Left kidney (tissue), 2 donors: ENCODE results near the gene NLRP8. TPM values are rescaled to one million over a fixed set of nuclear protein-coding genes. Genes with fewer than 3 reads are reported as not detected.
A peak's percentile ranks its signal among the peaks of the same experiment; 100 is the strongest.
"Not testable (repeated sequence)": the region's sequence is repeated elsewhere in the genome, so short reads cannot be mapped to it uniquely, and the experiment has no call there.

ENCODE experiments used
- DNase-seq: peaks from one replicate; pipeline ENCODE4 v3.0.0-alpha.2; 2013
- polyA plus RNA-seq: library from polyadenylated mRNA; unstranded; fragments of 120-200 nt; gene quantifications from one replicate; pipeline ENCODE4 v1.2.1, GENCODE V29; 2013; ENCODE audit not compliant: insufficient read length

The NLRP8 gene
- polyA plus RNA-seq, 1 donor: 0.03 TPM

GRCh38 chr19:55973982-55974381 lies 26.4 kb downstream of the NLRP8 start:
- DNase-seq: no peak

- DNase-seq: no peak
Observed at GRCh38 chr19:55980415-55980814, 32.8 kb downstream of the NLRP8 start.

- DNase-seq: no peak
Observed at GRCh38 chr19:55985254-55985653, 37.6 kb downstream of the NLRP8 start.

DNA sequence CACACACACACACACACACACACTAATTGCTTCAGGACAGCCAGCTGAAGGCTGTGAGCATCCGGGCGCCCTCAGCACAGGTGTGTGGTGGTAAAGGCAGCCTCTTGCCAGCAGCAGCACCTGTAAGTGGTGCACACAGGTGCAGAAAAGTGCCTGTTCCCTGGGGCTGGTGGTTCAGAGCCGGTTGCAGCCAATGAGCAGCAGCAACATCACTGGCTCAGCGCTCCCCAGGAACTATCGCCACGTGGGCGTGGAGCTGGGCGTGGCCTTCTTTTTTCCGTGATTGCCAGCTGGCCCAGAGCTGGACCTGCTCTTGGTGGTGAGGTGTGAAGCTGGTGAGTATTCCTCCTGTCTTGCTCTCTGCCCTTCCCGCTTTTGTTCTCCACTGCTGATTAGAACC lies 38.9 kb downstream of the NLRP8 start, which contains the start of gene NLRP5:
NLRP5 (plus strand) TSS at position 289 of the 400 bp plus-strand sequence.
- no peak for DNase-seq

- DNase-seq: no peak
Observed at GRCh38 chr19:55990831-55991230, 43.2 kb downstream of the NLRP8 start.

DNA sequence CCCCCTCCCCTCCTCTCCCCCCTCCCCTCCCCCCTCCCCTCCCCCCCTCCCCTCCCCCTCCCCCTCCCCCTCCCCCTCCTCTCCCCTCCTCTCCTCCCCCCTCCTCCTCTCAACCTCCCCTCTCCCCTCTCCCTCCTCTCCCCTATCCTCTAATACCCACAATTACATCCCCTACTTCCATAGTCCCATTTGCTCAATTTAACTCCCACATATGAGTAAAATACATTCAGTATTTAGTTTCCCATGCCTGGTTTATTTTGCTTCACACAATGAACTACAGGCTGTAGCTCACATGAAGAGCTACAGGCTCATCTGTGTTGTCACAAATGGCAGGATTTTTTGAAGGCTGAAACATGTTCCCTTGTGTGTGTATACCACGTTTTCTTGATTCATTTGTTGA lies 45.9 kb downstream of the NLRP8 start:
- no peak for DNase-seq

DNA sequence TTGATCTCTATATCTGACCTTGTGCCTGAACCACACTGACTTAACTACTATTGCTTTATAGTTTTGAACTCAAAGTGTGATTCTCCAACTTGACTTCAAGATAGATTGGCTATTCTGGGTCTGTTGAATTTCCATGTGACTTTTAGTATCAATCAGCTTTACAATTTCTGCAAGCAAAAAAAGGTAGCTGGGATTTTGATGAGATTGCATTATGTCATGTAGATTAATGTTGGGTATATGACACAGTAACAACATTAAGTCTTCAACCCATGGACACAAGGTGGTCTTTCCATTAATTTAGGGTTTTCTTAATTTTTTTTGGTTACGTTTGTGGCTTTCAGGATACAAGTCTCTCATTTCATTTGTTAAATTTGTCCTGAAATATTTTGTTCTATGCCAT lies 67.1 kb downstream of the NLRP8 start:
- no peak for DNase-seq

DNA sequence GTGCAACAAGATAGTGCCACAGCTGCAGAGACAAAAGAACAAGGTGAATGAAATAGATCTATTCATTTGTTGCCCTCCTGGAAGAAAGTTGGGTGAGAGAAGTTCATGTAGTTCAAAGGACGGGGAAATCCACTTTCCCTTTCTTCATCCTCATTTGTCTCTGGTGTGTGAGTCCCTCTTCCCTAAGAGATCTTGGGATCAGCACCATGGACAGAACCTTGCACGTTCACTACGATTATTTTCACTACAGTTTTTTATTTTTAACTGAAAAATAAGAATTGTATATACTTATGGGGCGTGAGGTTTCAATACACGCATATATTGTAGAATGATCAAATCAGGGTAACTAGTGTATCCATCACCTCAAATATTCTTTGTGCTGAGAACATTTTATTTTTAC lies 68.1 kb downstream of the NLRP8 start:
- peak; percentile 34 for DNase-seq

- not testable (repeated sequence) for DNase-seq
Observed at GRCh38 chr19:56019325-56019724, 71.7 kb downstream of the NLRP8 start.

- not testable (repeated sequence) for DNase-seq
Observed at GRCh38 chr19:56020355-56020975, 72.8 kb downstream of the NLRP8 start.

DNA sequence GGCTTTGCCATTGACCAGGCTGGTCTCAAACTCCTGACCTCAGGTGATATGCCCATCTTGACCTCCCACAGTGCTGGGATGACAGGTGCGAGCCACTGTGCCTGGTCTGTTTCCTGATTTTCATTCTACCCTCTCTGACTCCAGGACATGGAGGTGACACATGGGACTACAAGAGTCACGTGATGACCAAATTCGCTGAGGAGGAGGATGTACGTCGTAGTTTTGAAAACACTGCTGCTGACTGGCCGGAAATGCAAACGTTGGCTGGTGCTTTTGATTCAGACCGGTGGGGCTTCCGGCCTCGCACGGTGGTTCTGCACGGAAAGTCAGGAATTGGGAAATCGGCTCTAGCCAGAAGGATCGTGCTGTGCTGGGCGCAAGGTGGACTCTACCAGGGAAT lies 79.1 kb downstream of the NLRP8 start:
- DNase-seq: no peak

Other genes starting within 250 kb of the NLRP8 start
- gene NLRP9, start 209.4 kb upstream of the NLRP8 start, polyA plus RNA-seq: 0.17 TPM
- gene RFPL4A, start 188.7 kb upstream of the NLRP8 start, polyA plus RNA-seq: not detected
- 0.25 TPM for gene RFPL4AL1, start 178.7 kb upstream of the NLRP8 start, polyA plus RNA-seq
- 0.25 TPM for gene NLRP11, start 115.8 kb upstream of the NLRP8 start, polyA plus RNA-seq
- gene NLRP4, start 111.3 kb upstream of the NLRP8 start, polyA plus RNA-seq: not detected
- not detected for gene NLRP13, start 15.5 kb upstream of the NLRP8 start, polyA plus RNA-seq
- gene NLRP5, start 38.9 kb downstream of the NLRP8 start, polyA plus RNA-seq: not detected
- gene ZNF787, start 173.5 kb downstream of the NLRP8 start, polyA plus RNA-seq: 10.2 TPM
- 28.5 TPM for gene ZNF444, start 193.5 kb downstream of the NLRP8 start, polyA plus RNA-seq
- gene GALP, start 228.2 kb downstream of the NLRP8 start, polyA plus RNA-seq: not detected
- 0.13 TPM for gene ZSCAN5B, start 250.0 kb downstream of the NLRP8 start, polyA plus RNA-seq